Astrocyte of the cerebellum (primary cell): ENCODE measurements around the gene SOX4.
A peak's percentile ranks its signal among the peaks of the same experiment; 100 is the strongest.

Source experiments
- DNase-seq: peaks from one replicate; pipeline ENCODE4 v3.0.0-alpha.2; 2011; ENCODE audit warnings: low read depth
- H3K4me3 ChIP-seq: 2 replicates; pipeline ENCODE4 v1.5.1; 2011; ENCODE audit warnings: mild to moderate bottlenecking, low read depth, low read length, moderate library complexity
- in situ Hi-C: cut with HindIII; loops from 2 replicates; pipeline ENCODE4 v1.10.0; 2017; ENCODE audit warnings: low sequenced_read_pairs
- TF ChIP-seq, protein P1 (sequence below): IDR thresholded peaks from 2 replicates; pipeline ENCODE4 v1.5.1; 2012; ENCODE audit warnings: low read length, low read depth, moderate library complexity, mild to moderate bottlenecking; ENCODE audit errors: missing control alignments

Gene SOX4

DNA sequence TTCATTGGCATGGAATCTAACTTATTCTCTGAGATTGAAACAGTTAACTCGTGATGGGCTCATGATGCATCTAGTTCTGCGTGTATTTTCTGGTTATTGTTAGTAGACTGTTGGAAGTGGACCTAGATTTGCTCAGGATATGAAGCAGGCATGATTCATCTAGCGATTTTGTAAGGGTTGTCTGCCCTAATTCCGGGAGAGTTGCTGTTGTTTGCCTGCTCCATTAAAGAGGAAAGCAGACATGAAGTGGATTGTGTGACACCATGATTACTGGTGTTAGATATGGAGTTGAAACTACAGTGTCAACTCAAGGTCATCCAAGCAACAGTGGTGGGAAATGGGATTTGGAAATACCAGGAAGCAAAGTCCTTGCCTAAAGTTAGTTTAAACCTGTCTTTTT lies 41.0 kb downstream of the SOX4 start:
- TF ChIP-seq, protein P1, sequence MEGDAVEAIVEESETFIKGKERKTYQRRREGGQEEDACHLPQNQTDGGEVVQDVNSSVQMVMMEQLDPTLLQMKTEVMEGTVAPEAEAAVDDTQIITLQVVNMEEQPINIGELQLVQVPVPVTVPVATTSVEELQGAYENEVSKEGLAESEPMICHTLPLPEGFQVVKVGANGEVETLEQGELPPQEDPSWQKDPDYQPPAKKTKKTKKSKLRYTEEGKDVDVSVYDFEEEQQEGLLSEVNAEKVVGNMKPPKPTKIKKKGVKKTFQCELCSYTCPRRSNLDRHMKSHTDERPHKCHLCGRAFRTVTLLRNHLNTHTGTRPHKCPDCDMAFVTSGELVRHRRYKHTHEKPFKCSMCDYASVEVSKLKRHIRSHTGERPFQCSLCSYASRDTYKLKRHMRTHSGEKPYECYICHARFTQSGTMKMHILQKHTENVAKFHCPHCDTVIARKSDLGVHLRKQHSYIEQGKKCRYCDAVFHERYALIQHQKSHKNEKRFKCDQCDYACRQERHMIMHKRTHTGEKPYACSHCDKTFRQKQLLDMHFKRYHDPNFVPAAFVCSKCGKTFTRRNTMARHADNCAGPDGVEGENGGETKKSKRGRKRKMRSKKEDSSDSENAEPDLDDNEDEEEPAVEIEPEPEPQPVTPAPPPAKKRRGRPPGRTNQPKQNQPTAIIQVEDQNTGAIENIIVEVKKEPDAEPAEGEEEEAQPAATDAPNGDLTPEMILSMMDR: no peak
- in situ Hi-C loops: no loop called here
- DNase-seq: peak; percentile 64
- H3K4me3 ChIP-seq: no peak overlapping the region

- TF ChIP-seq, protein P1: no peak
- no peak for DNase-seq
- in situ Hi-C loops: no loop called here
- H3K4me3 ChIP-seq: no peak overlapping the region
Measured at GRCh38 chr6:21636876-21637275, 43.3 kb downstream of the SOX4 start.

DNA sequence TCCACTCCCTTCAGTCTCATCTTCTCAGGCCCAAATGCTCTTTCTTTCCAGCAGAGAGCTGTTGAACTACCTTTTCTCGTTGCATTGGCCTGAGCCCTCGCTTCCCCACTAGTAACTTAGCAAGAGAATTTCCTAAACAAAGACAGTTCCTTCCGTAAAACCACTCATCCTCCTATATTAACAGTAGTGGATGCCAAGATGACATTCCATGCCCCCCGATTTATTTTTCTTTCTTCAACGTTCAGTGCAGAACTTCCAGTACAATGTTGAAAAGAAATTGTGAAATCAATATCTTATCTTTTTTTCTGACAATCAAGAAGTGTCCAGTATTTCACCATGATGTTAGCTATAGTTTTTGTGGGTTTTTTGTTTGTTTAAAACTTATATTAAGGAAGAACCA lies 45.8 kb downstream of the SOX4 start:
- DNase-seq: no peak
- no peak overlapping the region for H3K4me3 ChIP-seq
- in situ Hi-C loops: no loop called here
- TF ChIP-seq, protein P1: no peak
